Testis (tissue), 3 donors: ENCODE results near the gene CDK5RAP3. TPM values are rescaled to one million over a fixed set of nuclear protein-coding genes. Genes with fewer than 3 reads are reported as not detected.

Experiments
- DNase-seq: peaks from one replicate; pipeline ENCODE4 v3.0.0-alpha.2; 2019
- H3K27ac ChIP-seq, 2 donors: fragments of 200-600 bp; sonication (generic); one replicate each; pipeline ENCODE4 v1.5.1; 2019
- H3K27me3 ChIP-seq: fragments of 200-600 bp; sonication (generic); one replicate; pipeline ENCODE4 v1.5.1; 2019
- H3K36me3 ChIP-seq: fragments of 200-600 bp; sonication (generic); one replicate; pipeline ENCODE4 v1.5.1; 2017; ENCODE audit warnings: low read depth; ENCODE audit errors: missing control alignments
- H3K4me1 ChIP-seq: fragments of 200-600 bp; sonication (generic); one replicate; pipeline ENCODE4 v1.5.1; 2019
- H3K4me3 ChIP-seq, 2 donors: fragments of 200-600 bp; sonication (generic); one replicate each; pipeline ENCODE4 v1.5.1; 2017 to 2019
- H3K9me3 ChIP-seq: fragments of 200-600 bp; sonication (generic); one replicate; pipeline ENCODE4 v1.5.1; 2017
- POLR2A ChIP-seq: fragments of 450-650 bp; IDR thresholded peaks from one replicate; pipeline ENCODE4 v1.6.1; 2017; ENCODE audit warnings: antibody characterized with exemption, mild to moderate bottlenecking, moderate library complexity
- WGBS, 2 donors: methylation state at CpG; one replicate each; pipeline ENCODE4 v1.1.5; 2018; 5-methylcytosine and 5-hydroxymethylcytosine counted together
- intact Hi-C: fragments of 100-400 bp; cut with DNase I; formaldehyde crosslinking; loops from one replicate; pipeline ENCODE4 v1.15.1; 2023; ENCODE audit warnings: low total_unique reads
- polyA plus RNA-seq: library from polyadenylated mRNA; stranded (reverse); fragments of 350-450 nt; fragmentation: Illumina TruSeq; extraction: RNeasy Lipid Tissue Mini Kit (QIAGEN cat#74804); gene quantifications from one replicate; pipeline ENCODE4 v1.2.3, GENCODE V29; 2014; ENCODE audit warnings: low read depth, low replicate concordance; ENCODE audit not compliant: insufficient read depth
- total RNA-seq, 2 donors: library from RNA; depleted of rRNA; stranded (reverse); fragments of >200 nt; gene quantifications; one replicate each; pipeline ENCODE4 v1.2.3, GENCODE V29; 2016
- TF ChIP-seq, protein P1 (sequence below), 3 experiments: fragments of 450-650 bp in 2 of 3; fragments of 200-600 bp in 1 of 3; sonication (generic) in 1 of 3; IDR thresholded peaks; one replicate each; pipeline ENCODE4 v1.5.1; 2016 to 2019; ENCODE audit warnings: antibody characterized with exemption in 3 of 3, mild to moderate bottlenecking in 2 of 3, moderate library complexity in 1 of 3

The CDK5RAP3 gene
- total and polyA plus RNA-seq, 3 donors from 2014 or later: 192 to 281 (median 221) TPM

- no peaks in the 10 kb centered on the region for H3K36me3 ChIP-seq
- WGBS, 2 donors: 63 to 81% methylated on average over 1 to 4 of the region's 4 CpGs
- intact Hi-C loops: no loop called here
- TF ChIP-seq, protein P1, sequence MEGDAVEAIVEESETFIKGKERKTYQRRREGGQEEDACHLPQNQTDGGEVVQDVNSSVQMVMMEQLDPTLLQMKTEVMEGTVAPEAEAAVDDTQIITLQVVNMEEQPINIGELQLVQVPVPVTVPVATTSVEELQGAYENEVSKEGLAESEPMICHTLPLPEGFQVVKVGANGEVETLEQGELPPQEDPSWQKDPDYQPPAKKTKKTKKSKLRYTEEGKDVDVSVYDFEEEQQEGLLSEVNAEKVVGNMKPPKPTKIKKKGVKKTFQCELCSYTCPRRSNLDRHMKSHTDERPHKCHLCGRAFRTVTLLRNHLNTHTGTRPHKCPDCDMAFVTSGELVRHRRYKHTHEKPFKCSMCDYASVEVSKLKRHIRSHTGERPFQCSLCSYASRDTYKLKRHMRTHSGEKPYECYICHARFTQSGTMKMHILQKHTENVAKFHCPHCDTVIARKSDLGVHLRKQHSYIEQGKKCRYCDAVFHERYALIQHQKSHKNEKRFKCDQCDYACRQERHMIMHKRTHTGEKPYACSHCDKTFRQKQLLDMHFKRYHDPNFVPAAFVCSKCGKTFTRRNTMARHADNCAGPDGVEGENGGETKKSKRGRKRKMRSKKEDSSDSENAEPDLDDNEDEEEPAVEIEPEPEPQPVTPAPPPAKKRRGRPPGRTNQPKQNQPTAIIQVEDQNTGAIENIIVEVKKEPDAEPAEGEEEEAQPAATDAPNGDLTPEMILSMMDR (IDR thresholded peaks at IDR 0.05): no peak
- no peak for TF ChIP-seq POLR2A
- H3K27me3 ChIP-seq: no peaks in the 10 kb centered on the region
- H3K4me3 ChIP-seq: no peak overlapping the region
- H3K4me1 ChIP-seq: peaks cover 7% of the 10 kb centered on the region
- H3K9me3 ChIP-seq: no peaks in the 10 kb centered on the region
- no peak overlapping the region for H3K27ac ChIP-seq
- DNase-seq: no peak
These were observed 13.9 kb upstream of the CDK5RAP3 start for GRCh38 chr17:47956791-47957590.

GRCh38 chr17:47957591-47958490, 13.1 kb upstream of the CDK5RAP3 start, which contains the start of gene PRR15L:
Gene PRR15L (minus strand): TSS chr17:47957883. CDS start chr17:47953234, 4,649 bp downstream.
- Histone ChIP-seq H3K36me3 (no peaks in the 10 kb centered on the region), H3K4me1 (peaks cover 7% of the 10 kb centered on the region), H3K27me3 (no peaks in the 10 kb centered on the region), H3K27ac (no peak within 1 kb of the TSS), H3K4me3 (no peak within 1 kb of the TSS), H3K9me3 (no peaks in the 10 kb centered on the region)
- intact Hi-C loops: no loop called here
- TF ChIP-seq, protein P1 (IDR thresholded peaks at IDR 0.05): no peak
- TF ChIP-seq POLR2A: no peak
- DNase-seq: no peak
- WGBS, 2 donors: 67 to 78% methylated on average over 7 to 16 of the region's 16 CpGs

GRCh38 chr17:47959825-47960655, 10.9 kb upstream of the CDK5RAP3 start:
- H3K27ac ChIP-seq: no peak overlapping the region
- H3K9me3 ChIP-seq: no peaks in the 10 kb centered on the region
- no peak for DNase-seq
- intact Hi-C loops: no loop called here
- H3K4me3 ChIP-seq: no peak overlapping the region
- H3K4me1 ChIP-seq: peaks cover 7% of the 10 kb centered on the region
- 72 to 75% methylated on average over 4 to 8 of the region's 8 CpGs for WGBS, 2 donors
- H3K36me3 ChIP-seq: no peaks in the 10 kb centered on the region
- no peak for TF ChIP-seq POLR2A
- TF ChIP-seq, protein P1 (IDR thresholded peaks at IDR 0.05): no peak
- H3K27me3 ChIP-seq: no peaks in the 10 kb centered on the region

GRCh38 chr17:47961406-47961805, 9.5 kb upstream of the CDK5RAP3 start:
- TF ChIP-seq, protein P1 (IDR thresholded peaks at IDR 0.05): no peak
- TF ChIP-seq POLR2A: no peak
- DNase-seq: no peak
- Histone ChIP-seq H3K9me3 (no peaks in the 10 kb centered on the region), H3K4me3 (no peak overlapping the region), H3K36me3 (no peaks in the 10 kb centered on the region), H3K4me1 (peaks cover 5% of the 10 kb centered on the region), H3K27ac (no peak overlapping the region), H3K27me3 (no peaks in the 10 kb centered on the region)
- intact Hi-C loops: no loop called here
- WGBS, 2 donors: 91 to 93% methylated on average over 6 of the region's 6 CpGs
